A204.1 (cell line): Measurements from ENCODE around the gene CCDC70.
"Not testable (repeated sequence)": the region's sequence is repeated elsewhere in the genome, so short reads cannot be mapped to it uniquely, and the experiment has no call there.

Experiments
- FAIRE-seq: peaks from 2 replicates; lab custom pipeline; 2012; peaks lifted over from hg19 to GRCh38; lab: Jason Lieb, UNC

Gene CCDC70

GRCh38 chr13:51909265-51909664 lies 47.5 kb downstream of the CCDC70 start:
- FAIRE-seq = not testable (repeated sequence)

GRCh38 chr13:51910508-51910907 lies 48.7 kb downstream of the CCDC70 start:
- FAIRE-seq = no peak

DNA sequence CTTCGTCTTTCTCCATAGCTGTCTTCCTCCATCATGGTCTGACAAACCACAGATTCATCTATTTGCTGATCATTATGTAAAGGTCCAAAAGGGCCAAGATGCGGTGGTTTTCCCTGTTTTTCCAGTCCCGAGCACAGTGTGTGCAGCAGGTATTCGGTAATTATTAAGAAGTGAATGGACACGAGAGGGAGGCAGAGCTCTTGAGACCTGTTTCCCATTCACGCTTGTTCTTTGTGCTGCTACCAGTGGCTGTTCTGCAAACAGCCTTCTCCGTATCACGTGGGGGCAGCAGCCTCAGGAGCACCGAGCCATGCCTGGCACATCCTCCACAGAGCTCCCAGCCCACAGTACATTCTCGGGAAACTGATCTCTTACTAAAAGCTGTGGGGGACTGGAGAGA lies 50.3 kb downstream of the CCDC70 start:
- no peak for FAIRE-seq

DNA sequence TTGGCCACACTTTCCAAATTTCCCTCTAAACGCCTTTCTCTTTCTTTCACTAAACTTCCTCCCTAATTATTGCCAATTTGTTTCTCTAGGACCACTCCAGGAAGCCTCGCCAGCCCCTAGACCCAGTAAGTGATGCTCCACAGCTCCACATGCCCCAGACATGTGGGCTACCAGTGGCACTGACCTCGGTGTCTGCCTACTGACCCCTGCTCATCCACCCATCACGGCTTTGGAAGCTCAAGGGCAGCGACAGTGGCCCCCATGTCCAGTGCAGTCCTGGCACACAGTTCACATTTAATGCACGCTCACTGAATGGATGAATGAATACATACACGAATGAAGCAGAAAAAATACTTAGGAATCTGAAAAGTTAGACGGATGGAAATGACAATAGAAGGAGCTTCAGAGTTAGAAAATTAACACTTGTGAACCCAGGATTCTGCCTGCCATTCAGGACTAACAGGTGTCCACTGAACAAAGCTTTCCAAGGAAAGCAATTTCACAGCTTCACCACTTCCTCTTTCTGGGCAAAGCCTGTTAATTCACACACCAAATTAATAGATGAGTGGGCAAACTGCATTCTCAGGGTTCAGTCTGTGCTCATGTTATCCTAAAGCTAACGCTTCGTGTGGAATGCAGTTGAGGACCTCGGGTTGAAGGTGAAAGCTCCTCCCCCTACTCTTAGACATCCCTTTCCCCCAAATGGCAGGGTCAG lies 50.9 kb downstream of the CCDC70 start:
- no peak for FAIRE-seq

DNA sequence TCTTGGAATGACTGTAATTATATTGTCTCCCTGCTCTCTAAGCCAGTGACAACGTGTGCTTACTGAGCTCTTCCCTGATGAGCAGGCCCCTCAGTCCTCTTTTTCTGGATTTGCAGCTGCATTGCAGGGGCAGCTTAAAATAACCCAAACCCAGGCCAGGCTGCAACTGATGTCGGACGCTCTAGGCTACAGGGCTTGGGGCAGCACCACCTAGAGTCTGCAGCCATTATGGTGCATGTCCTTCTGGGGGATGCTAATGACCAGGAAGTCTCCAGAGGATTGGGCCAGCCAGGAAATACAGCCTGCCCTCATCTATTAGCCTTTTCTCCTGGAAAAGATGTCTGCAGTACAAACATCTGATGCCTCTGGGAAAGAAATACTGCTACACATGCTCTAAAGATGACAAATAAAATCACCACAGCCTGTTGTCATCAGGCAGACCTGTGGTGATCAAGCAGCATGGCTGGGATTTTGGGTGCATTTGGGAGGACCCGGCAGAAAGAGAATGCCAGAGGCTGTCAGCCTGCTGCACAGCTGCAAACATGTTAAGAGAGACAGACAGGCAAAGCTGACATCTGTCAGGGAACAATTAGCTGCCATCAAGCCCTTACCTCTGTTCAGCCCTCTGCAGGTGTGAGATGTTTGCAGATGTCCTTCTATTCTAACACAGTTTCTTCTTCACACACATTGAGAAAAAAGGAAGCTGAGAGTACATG lies 51.8 kb downstream of the CCDC70 start:
- no peak for FAIRE-seq

DNA sequence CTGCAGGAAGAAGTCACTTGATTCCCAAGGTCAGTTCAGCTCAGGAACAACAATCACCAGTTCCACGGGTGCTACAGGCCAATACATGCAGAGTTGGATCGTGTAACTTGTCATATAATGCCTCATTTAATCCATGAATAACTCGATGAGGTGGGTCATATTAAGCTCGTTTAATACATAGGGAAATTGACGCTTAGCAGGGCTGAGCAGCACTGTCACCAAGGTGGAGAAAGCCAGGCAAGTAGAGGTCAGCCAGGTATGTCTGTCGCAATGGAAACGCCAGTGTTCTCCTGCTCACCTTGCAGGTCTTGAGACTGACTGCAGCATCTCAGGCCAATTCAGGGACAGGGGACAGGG lies 52.3 kb downstream of the CCDC70 start:
- no peak for FAIRE-seq
